ENCODE data around the gene SORL1-AS1.
"Not testable (repeated sequence)": the region's sequence is repeated elsewhere in the genome, so short reads cannot be mapped to it uniquely, and the experiment has no call there.

SORL1-AS1 gene

GRCh38 chr11:121411330-121411729, 41.4 kb downstream of the SORL1-AS1 start:
- not testable (repeated sequence) for H3K9ac ChIP-seq (ENCODE audit: low read length); H2BK12ac ChIP-seq (ENCODE audit: low read length); H3K14ac ChIP-seq (ENCODE audit: low read length); H4K91ac ChIP-seq (ENCODE audit: low read depth, low read length); H3K4ac ChIP-seq (ENCODE audit: low read depth, low read length); H3K9me3 ChIP-seq (ENCODE audit: insufficient read depth, low read depth, low read length); H4K12ac ChIP-seq (ENCODE audit: low read depth, low read length); H4K8ac ChIP-seq (ENCODE audit: low read depth, low read length); H3K27ac ChIP-seq (ENCODE audit: low read depth, low read length); H3K36me3 ChIP-seq (ENCODE audit: control insufficient read depth in 1 of 2, insufficient read depth in 2 of 2, low read length in 2 of 2); H3K4me2 ChIP-seq (ENCODE audit: low read length); H3K4me3 ChIP-seq (ENCODE audit: low read depth, low read length); H3K79me1 ChIP-seq (ENCODE audit: low read length); H3K27me3 ChIP-seq (ENCODE audit: insufficient read depth, low read length); H2BK120ac ChIP-seq (ENCODE audit: insufficient read depth, low read length, poor library complexity); H2AK5ac ChIP-seq (ENCODE audit: low read length); H2BK5ac ChIP-seq (ENCODE audit: low read depth, low read length, poor library complexity); H3K4me1 ChIP-seq (ENCODE audit: control insufficient read depth in 1 of 2, insufficient read depth in 2 of 2, low read length in 2 of 2); H3K18ac ChIP-seq (ENCODE audit: low read length); DNase-seq; H3K23ac ChIP-seq (ENCODE audit: low read length); H2AFZ ChIP-seq (ENCODE audit: insufficient read depth, low read length, poor library complexity); H3K79me2 ChIP-seq (ENCODE audit: control insufficient read depth, insufficient read depth, low read length, poor library complexity)

- H3K14ac ChIP-seq (ENCODE audit: low read length); H3K23ac ChIP-seq (ENCODE audit: low read length); H2AK5ac ChIP-seq (ENCODE audit: low read length); H2BK120ac ChIP-seq (ENCODE audit: insufficient read depth, low read length, poor library complexity); H2AFZ ChIP-seq (ENCODE audit: insufficient read depth, low read length, poor library complexity); H3K36me3 ChIP-seq (ENCODE audit: control insufficient read depth in 1 of 2, insufficient read depth in 2 of 2, low read length in 2 of 2); H3K18ac ChIP-seq (ENCODE audit: low read length); DNase-seq; H4K91ac ChIP-seq (ENCODE audit: low read depth, low read length); H3K79me2 ChIP-seq (ENCODE audit: control insufficient read depth, insufficient read depth, low read length, poor library complexity); H4K12ac ChIP-seq (ENCODE audit: low read depth, low read length); H3K4ac ChIP-seq (ENCODE audit: low read depth, low read length); H3K27ac ChIP-seq (ENCODE audit: low read depth, low read length); H3K4me3 ChIP-seq (ENCODE audit: low read depth, low read length); H3K4me1 ChIP-seq (ENCODE audit: control insufficient read depth in 1 of 2, insufficient read depth in 2 of 2, low read length in 2 of 2); H3K79me1 ChIP-seq (ENCODE audit: low read length); H2BK12ac ChIP-seq (ENCODE audit: low read length); H3K9ac ChIP-seq (ENCODE audit: low read length); H4K8ac ChIP-seq (ENCODE audit: low read depth, low read length); H2BK5ac ChIP-seq (ENCODE audit: low read depth, low read length, poor library complexity); H3K4me2 ChIP-seq (ENCODE audit: low read length); H3K9me3 ChIP-seq (ENCODE audit: insufficient read depth, low read depth, low read length); H3K27me3 ChIP-seq (ENCODE audit: insufficient read depth, low read length): not testable (repeated sequence)
- 100% methylated on average over 1 of the region's 2 CpGs for WGBS (ENCODE audit: extremely low coverage, insufficient coverage, insufficient read length)
Measured at GRCh38 chr11:121410041-121410440, 42.7 kb downstream of the SORL1-AS1 start.

GRCh38 chr11:121408830-121409229, 43.9 kb downstream of the SORL1-AS1 start:
- Histone ChIP-seq H3K79me2 (ENCODE audit: control insufficient read depth, insufficient read depth, low read length, poor library complexity) (no peaks in the 10 kb centered on the region), H2BK5ac (ENCODE audit: low read depth, low read length, poor library complexity) (no peak overlapping the region), H3K14ac (ENCODE audit: low read length) (no peak overlapping the region), H3K4ac (ENCODE audit: low read depth, low read length) (no peak overlapping the region), H4K8ac (ENCODE audit: low read depth, low read length) (no peak overlapping the region), H4K12ac (ENCODE audit: low read depth, low read length) (no peak overlapping the region), H3K27me3 (ENCODE audit: insufficient read depth, low read length) (no peaks in the 10 kb centered on the region), H3K36me3 (ENCODE audit: control insufficient read depth in 1 of 2, insufficient read depth in 2 of 2, low read length in 2 of 2) (no peaks in the 10 kb centered on the region), H3K9me3 (ENCODE audit: insufficient read depth, low read depth, low read length) (no peaks in the 10 kb centered on the region), H2BK12ac (ENCODE audit: low read length) (no peak overlapping the region), H3K4me3 (ENCODE audit: low read depth, low read length) (no peak overlapping the region), H2BK120ac (ENCODE audit: insufficient read depth, low read length, poor library complexity) (no peak overlapping the region), H3K79me1 (ENCODE audit: low read length) (no peaks in the 10 kb centered on the region), H3K4me1 (ENCODE audit: control insufficient read depth in 1 of 2, insufficient read depth in 2 of 2, low read length in 2 of 2) (no peaks in the 10 kb centered on the region), H3K4me2 (ENCODE audit: low read length) (no peak overlapping the region), H3K9ac (ENCODE audit: low read length) (no peak overlapping the region), H3K18ac (ENCODE audit: low read length) (no peak overlapping the region), H3K23ac (ENCODE audit: low read length) (no peak overlapping the region), H2AK5ac (ENCODE audit: low read length) (no peak overlapping the region), H3K27ac (ENCODE audit: low read depth, low read length) (no peak overlapping the region), H4K91ac (ENCODE audit: low read depth, low read length) (no peak overlapping the region), H2AFZ (ENCODE audit: insufficient read depth, low read length, poor library complexity) (no peak overlapping the region)
- no peak for DNase-seq
- WGBS (ENCODE audit: extremely low coverage, insufficient coverage, insufficient read length) = no CpG with 5 or more reads among the region's 2 CpGs

- no peak overlapping the region for H2BK5ac ChIP-seq (ENCODE audit: low read depth, low read length, poor library complexity)
- H3K27ac ChIP-seq (ENCODE audit: low read depth, low read length) = no peak overlapping the region
- H4K8ac ChIP-seq (ENCODE audit: low read depth, low read length) = no peak overlapping the region
- no CpG with 5 or more reads among the region's 2 CpGs for WGBS (ENCODE audit: extremely low coverage, insufficient coverage, insufficient read length)
- H3K36me3 ChIP-seq (ENCODE audit: control insufficient read depth in 1 of 2, insufficient read depth in 2 of 2, low read length in 2 of 2) = no peaks in the 10 kb centered on the region
- H3K4me2 ChIP-seq (ENCODE audit: low read length) = no peak overlapping the region
- H3K9me3 ChIP-seq (ENCODE audit: insufficient read depth, low read depth, low read length) = no peaks in the 10 kb centered on the region
- no peak overlapping the region for H4K12ac ChIP-seq (ENCODE audit: low read depth, low read length)
- no peaks in the 10 kb centered on the region for H3K27me3 ChIP-seq (ENCODE audit: insufficient read depth, low read length)
- no peak overlapping the region for H3K18ac ChIP-seq (ENCODE audit: low read length)
- H3K9ac ChIP-seq (ENCODE audit: low read length) = no peak overlapping the region
- no peaks in the 10 kb centered on the region for H3K4me1 ChIP-seq (ENCODE audit: control insufficient read depth in 1 of 2, insufficient read depth in 2 of 2, low read length in 2 of 2)
- no peaks in the 10 kb centered on the region for H3K79me1 ChIP-seq (ENCODE audit: low read length)
- no peak overlapping the region for H3K4ac ChIP-seq (ENCODE audit: low read depth, low read length)
- no peak overlapping the region for H2BK120ac ChIP-seq (ENCODE audit: insufficient read depth, low read length, poor library complexity)
- no peak overlapping the region for H3K4me3 ChIP-seq (ENCODE audit: low read depth, low read length)
- no peaks in the 10 kb centered on the region for H3K79me2 ChIP-seq (ENCODE audit: control insufficient read depth, insufficient read depth, low read length, poor library complexity)
- H3K23ac ChIP-seq (ENCODE audit: low read length) = no peak overlapping the region
- no peak overlapping the region for H2BK12ac ChIP-seq (ENCODE audit: low read length)
- H3K14ac ChIP-seq (ENCODE audit: low read length) = no peak overlapping the region
- no peak overlapping the region for H4K91ac ChIP-seq (ENCODE audit: low read depth, low read length)
- H2AK5ac ChIP-seq (ENCODE audit: low read length) = no peak overlapping the region
- DNase-seq = no peak
- H2AFZ ChIP-seq (ENCODE audit: insufficient read depth, low read length, poor library complexity) = no peak overlapping the region
Measured at GRCh38 chr11:121406291-121406690, 46.5 kb downstream of the SORL1-AS1 start.

Data from trophoblast cell (in vitro differentiated cells and primary cell).